ENCODE results near the gene ETNPPL. TPM values are rescaled to one million over a fixed set of nuclear protein-coding genes. Genes with fewer than 3 reads are reported as not detected.

ETNPPL gene
- total and polyA plus RNA-seq, 2 experiments from 2014 or later, result 0.51 TPM; not detected in 1

DNA sequence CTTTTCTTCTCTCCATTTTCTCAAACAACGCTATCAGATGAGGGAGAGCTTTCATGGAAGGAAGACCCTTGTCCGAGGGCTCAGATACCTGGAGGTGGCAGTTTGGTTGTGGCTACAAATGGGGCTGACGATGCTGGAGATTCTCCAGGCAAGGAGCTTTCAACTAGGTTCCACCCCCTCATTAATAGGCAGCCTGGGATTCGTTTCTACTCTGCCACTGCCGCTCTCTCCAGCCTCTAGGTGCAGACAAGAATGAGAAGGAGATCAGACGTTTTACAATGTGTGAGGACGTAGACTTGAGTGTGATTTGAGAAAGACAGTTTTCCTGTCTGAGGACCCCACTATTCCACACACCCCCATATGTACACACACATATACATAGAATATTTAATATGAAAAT is 53.1 kb downstream of the ETNPPL start:
- Histone ChIP-seq H3K36me3 (no peaks in the 10 kb centered on the region), H3K4me3 (no peak overlapping the region), H3K9me3 (ENCODE audit: low read depth) (no peaks in the 10 kb centered on the region), H3K27ac (no peak overlapping the region), H3K4me1 (ENCODE audit: low read depth) (no peaks in the 10 kb centered on the region), H3K27me3 (no peaks in the 10 kb centered on the region)
- no peak for DNase-seq (ENCODE audit: low read depth in 1 of 2, low spot score in 1 of 2)
- TF ChIP-seq, protein P1, sequence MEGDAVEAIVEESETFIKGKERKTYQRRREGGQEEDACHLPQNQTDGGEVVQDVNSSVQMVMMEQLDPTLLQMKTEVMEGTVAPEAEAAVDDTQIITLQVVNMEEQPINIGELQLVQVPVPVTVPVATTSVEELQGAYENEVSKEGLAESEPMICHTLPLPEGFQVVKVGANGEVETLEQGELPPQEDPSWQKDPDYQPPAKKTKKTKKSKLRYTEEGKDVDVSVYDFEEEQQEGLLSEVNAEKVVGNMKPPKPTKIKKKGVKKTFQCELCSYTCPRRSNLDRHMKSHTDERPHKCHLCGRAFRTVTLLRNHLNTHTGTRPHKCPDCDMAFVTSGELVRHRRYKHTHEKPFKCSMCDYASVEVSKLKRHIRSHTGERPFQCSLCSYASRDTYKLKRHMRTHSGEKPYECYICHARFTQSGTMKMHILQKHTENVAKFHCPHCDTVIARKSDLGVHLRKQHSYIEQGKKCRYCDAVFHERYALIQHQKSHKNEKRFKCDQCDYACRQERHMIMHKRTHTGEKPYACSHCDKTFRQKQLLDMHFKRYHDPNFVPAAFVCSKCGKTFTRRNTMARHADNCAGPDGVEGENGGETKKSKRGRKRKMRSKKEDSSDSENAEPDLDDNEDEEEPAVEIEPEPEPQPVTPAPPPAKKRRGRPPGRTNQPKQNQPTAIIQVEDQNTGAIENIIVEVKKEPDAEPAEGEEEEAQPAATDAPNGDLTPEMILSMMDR (IDR thresholded peaks at IDR 0.05; ENCODE audit: low read depth, low read length), result no peak

DNA sequence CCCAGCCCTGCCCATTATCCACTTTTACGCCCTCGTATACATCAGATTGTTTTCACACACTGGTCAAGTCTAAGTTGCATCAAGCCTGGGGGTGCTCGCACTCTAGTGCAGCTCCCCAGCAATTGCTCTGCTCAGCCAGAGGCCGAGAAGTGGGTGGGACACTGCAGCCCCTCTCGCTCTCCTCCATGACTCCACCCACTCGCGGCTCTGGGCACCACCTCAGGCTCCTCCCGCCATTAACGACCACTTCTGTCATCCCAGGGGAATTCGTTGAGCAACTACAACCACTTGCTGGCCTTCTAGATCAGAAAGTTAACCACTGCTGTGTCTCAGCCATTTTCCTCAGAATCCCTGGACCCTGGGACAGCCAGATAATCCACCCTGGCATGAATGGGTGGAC is 53.6 kb downstream of the ETNPPL start:
- Histone ChIP-seq H3K27ac (no peak overlapping the region), H3K27me3 (no peaks in the 10 kb centered on the region), H3K4me1 (ENCODE audit: low read depth) (no peaks in the 10 kb centered on the region), H3K9me3 (ENCODE audit: low read depth) (no peaks in the 10 kb centered on the region), H3K4me3 (no peak overlapping the region), H3K36me3 (no peaks in the 10 kb centered on the region)
- TF ChIP-seq, protein P1 (IDR thresholded peaks at IDR 0.05; ENCODE audit: low read depth, low read length), result no peak
- DNase-seq (ENCODE audit: low read depth in 1 of 2, low spot score in 1 of 2), result no peak

DNA sequence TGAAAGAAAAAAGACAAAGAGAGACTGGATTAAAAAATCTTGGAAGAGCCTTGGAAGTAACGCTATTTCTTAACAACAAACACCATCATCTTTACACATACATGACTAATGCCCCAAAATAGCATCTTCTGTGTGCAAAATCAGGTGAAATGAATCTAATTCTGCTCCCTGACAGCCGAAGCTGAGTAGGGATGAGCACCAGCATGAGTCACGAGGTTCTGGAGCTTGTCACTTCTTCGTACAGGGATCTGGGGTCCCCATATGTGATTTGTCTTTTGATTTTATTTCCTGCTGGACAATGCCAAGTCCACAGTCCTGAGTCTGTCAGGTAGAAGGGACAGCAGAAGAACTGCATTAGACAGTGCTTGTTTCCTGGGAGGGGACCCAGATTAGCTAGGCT is 56.6 kb downstream of the ETNPPL start:
- Histone ChIP-seq H3K27ac (no peak overlapping the region), H3K4me1 (ENCODE audit: low read depth) (no peaks in the 10 kb centered on the region), H3K4me3 (no peak overlapping the region), H3K27me3 (no peaks in the 10 kb centered on the region), H3K36me3 (no peaks in the 10 kb centered on the region), H3K9me3 (ENCODE audit: low read depth) (no peaks in the 10 kb centered on the region)
- TF ChIP-seq, protein P1 (IDR thresholded peaks at IDR 0.05; ENCODE audit: low read depth, low read length), result no peak
- DNase-seq (ENCODE audit: low read depth in 1 of 2, low spot score in 1 of 2), result no peak

DNA sequence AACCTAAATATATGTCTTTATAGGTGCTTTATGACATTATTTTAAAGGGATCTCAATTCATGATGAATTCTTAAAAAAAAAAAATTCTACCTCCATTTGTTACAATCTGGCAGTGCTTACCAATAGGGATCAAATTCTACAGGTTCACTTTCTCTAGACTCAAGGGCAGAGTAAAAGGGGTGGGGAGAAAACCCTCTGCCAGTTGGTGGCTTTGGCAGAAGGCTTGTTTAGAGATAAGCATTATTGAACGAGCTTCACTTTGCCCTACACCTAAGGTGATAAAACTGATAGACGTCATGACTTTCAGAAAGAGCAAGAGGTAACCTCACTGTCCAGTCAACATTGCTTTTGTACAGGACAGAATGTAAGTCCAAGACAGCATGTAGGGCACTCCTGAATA is 58.9 kb downstream of the ETNPPL start:
- Histone ChIP-seq H3K4me1 (ENCODE audit: low read depth) (no peaks in the 10 kb centered on the region), H3K36me3 (no peaks in the 10 kb centered on the region), H3K27ac (no peak overlapping the region), H3K9me3 (ENCODE audit: low read depth) (no peaks in the 10 kb centered on the region), H3K4me3 (no peak overlapping the region), H3K27me3 (no peaks in the 10 kb centered on the region)
- TF ChIP-seq, protein P1 (IDR thresholded peaks at IDR 0.05; ENCODE audit: low read depth, low read length), result no peak
- DNase-seq (ENCODE audit: low read depth in 1 of 2, low spot score in 1 of 2), result no peak

DNA sequence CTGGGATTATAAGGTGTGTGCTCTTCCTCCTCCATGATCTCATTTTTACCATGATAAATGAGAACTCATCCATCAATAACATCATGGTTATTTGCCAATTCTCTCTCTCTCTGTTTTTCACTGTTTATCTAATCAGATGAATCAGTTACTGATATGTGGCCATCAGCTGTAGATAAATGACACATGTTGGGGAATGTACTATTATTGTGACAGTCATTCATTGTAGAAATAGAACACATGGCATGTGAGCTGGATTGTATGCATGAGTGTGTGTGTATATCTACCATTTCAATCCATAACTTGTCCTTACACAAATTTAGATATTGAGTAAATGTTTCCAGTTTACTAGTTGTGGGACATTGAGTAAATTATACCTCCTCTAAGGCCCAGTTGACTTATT is 59.5 kb downstream of the ETNPPL start:
- Histone ChIP-seq H3K4me3 (no peak overlapping the region), H3K27ac (no peak overlapping the region), H3K36me3 (no peaks in the 10 kb centered on the region), H3K9me3 (ENCODE audit: low read depth) (no peaks in the 10 kb centered on the region), H3K27me3 (no peaks in the 10 kb centered on the region), H3K4me1 (ENCODE audit: low read depth) (no peaks in the 10 kb centered on the region)
- TF ChIP-seq, protein P1 (IDR thresholded peaks at IDR 0.05; ENCODE audit: low read depth, low read length), result no peak
- DNase-seq (ENCODE audit: low read depth in 1 of 2, low spot score in 1 of 2), result no peak

DNA sequence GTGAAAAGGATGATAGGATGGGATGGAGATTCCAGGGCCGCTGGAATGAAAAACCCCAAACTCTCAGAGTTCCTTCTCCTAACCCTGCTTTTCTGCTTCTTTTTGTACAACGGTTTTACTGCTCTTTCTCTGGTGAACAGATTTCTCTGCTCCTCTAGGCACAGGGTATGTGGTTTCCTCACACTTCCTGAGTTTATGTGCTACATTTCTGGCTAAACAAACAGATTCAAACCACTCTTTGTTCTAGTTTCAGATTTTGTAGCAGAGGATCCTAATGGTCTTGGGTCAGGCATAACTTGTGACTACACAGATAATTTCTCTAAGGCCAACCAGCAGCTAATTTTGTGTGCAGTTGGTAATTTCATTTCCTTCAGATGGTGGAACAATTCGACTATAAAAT is 59.9 kb downstream of the ETNPPL start:
- Histone ChIP-seq H3K4me1 (ENCODE audit: low read depth) (no peaks in the 10 kb centered on the region), H3K9me3 (ENCODE audit: low read depth) (no peaks in the 10 kb centered on the region), H3K27ac (no peak overlapping the region), H3K4me3 (no peak overlapping the region), H3K36me3 (no peaks in the 10 kb centered on the region), H3K27me3 (no peaks in the 10 kb centered on the region)
- peak in 1 of 2 donors; percentile 44 for DNase-seq (ENCODE audit: low read depth in 1 of 2, low spot score in 1 of 2)
- TF ChIP-seq, protein P1 (IDR thresholded peaks at IDR 0.05; ENCODE audit: low read depth, low read length), result no peak

Measured in cardiac muscle cell (in vitro differentiated cells and primary cell).